Heart right ventricle (tissue), 16 donors: ENCODE results near the gene GK. TPM values are rescaled to one million over a fixed set of nuclear protein-coding genes. Genes with fewer than 3 reads are reported as not detected.

ENCODE experiments used
- ATAC-seq, 8 donors: fragments of 200-7000 bp; cut with Tn5 transposase; one replicate each; pipeline ENCODE4 v1.9.1; 2020; ENCODE audit warnings: mild to moderate bottlenecking in 8 of 8, moderate library complexity in 8 of 8, moderate number of reproducible peaks in 1 of 8
- DNase-seq, 2 donors: peaks; one replicate each; pipeline ENCODE4 v3.0.0-alpha.2; 2020
- H3K27ac ChIP-seq, 10 donors: fragments of 200-600 bp; sonication (generic) in 2 of 10; one replicate each; pipeline versions ENCODE4 v1.5.0 to v1.8.0; 2020 to 2022; ENCODE audit warnings: mild to moderate bottlenecking in 3 of 10
- H3K27me3 ChIP-seq, 7 donors: fragments of 200-600 bp; one replicate each; pipeline ENCODE4 v1.8.0; 2021 to 2022; ENCODE audit warnings: mild to moderate bottlenecking in 2 of 7
- H3K36me3 ChIP-seq, 9 donors: fragments of 200-600 bp; sonication (generic) in 1 of 9; one replicate each; pipeline versions ENCODE4 v1.5.0 to v1.8.0; 2020 to 2022; ENCODE audit warnings: mild to moderate bottlenecking in 2 of 9
- H3K4me1 ChIP-seq, 9 donors: fragments of 200-600 bp; sonication (generic) in 1 of 9; one replicate each; pipeline versions ENCODE4 v1.5.0 to v1.8.0; 2020 to 2022; ENCODE audit warnings: mild to moderate bottlenecking in 4 of 9
- H3K4me3 ChIP-seq, 10 donors: fragments of 200-600 bp; sonication (generic) in 2 of 10; one replicate each; pipeline versions ENCODE4 v1.5.0 to v1.8.0; 2020 to 2022; ENCODE audit warnings: mild to moderate bottlenecking in 7 of 10, moderate library complexity in 2 of 10
- H3K9me3 ChIP-seq, 11 donors: fragments of 200-600 bp in 10 of 11; sonication (generic) in 2 of 11; one replicate each; pipeline versions ENCODE4 v1.5.0 to v1.8.0; 2013 to 2022; ENCODE audit warnings: mild to moderate bottlenecking in 2 of 11, control low read depth in 1 of 11, moderate library complexity in 1 of 11
- CTCF ChIP-seq, 9 donors: fragments of 200-600 bp; sonication (generic) in 2 of 9; IDR thresholded peaks; one replicate each; pipeline versions ENCODE4 v1.5.0 to v1.8.0; 2021 to 2022; ENCODE audit warnings: antibody characterized with exemption in 9 of 9, mild to moderate bottlenecking in 5 of 9, moderate library complexity in 1 of 9
- WGBS, 2 donors: extraction: QIAGEN DNeasy Blood & Tissue Kit; methylation state at CpG; one replicate each; pipeline ENCODE4 v1.1.7; 2013; ENCODE audit warnings: inconsistent platforms in 1 of 2; 5-methylcytosine and 5-hydroxymethylcytosine counted together
- intact Hi-C, 10 donors: fragments of 100-400 bp; cut with DNase I; formaldehyde crosslinking; loops; one replicate each; pipeline versions ENCODE4 v1.11.1 to v1.14.2; 2022
- polyA plus RNA-seq, 2 donors: library from polyadenylated mRNA; stranded (reverse); fragments of 200-250 nt; gene quantifications; one replicate each; pipeline ENCODE4 v1.2.3, GENCODE V29; 2013
- total RNA-seq, 10 donors: library from RNA; stranded (reverse); fragmentation: NEBNext Ultra II Directional in 3 of 10; extraction: Animal tissue kit (Norgen Biotek cat#: 25700) in 3 of 10; gene quantifications; one replicate each; pipeline versions ENCODE4 v1.2.1 to v1.2.4, GENCODE V29; 2021 to 2023
- donor health status: Arrhythmogenic right ventricular cardiomyopathy.
- donor health status: ischemic (EF 13 %, LVEDD 7.1; RV severe dilation, severe dysfunction).
- donor health status: healthy with polysubstance abuse.
- donor health status: DM: no; HTN: yes; CAD: no.
- donor health status: DM: no; HTN: no; CAD: no.
- donor health status: ischemic (EF 25% LVEDD 6.9; RV normal size, moderate dysfunction).
- donor health status: ischemic (EF 25% LVEDD 5.7; RV mildly dilated, moderate dysfunction).
- donor health status: healthy.
- donor health status: DM: yes; HTN: yes; CAD: no.
- donor health status: Ischemic cardiomyopathy.
- donor health status: ischemic (EF 35%, LVEDD 5.7; RV mildly dilated, moderate dysfunction).
- donor health status: nonischemic (EF 11% LVEDD 7.7; RV severe dilation, severe dysfunction).
- donor health status: DM: yes; HTN: yes; CAD: no.
- donor health status: PGD.
- donor health status: ischemic (EF 29% LVEDD 5.4; RV normal size, mild dysfunction).
- donor health status: nonischemic (EF 23%, LVEDD 6.1; RV moderate dilation, normal function).

GK gene
- total and polyA plus RNA-seq, 12 donors: 3.6 to 13.6 (median 9.6) TPM

DNA sequence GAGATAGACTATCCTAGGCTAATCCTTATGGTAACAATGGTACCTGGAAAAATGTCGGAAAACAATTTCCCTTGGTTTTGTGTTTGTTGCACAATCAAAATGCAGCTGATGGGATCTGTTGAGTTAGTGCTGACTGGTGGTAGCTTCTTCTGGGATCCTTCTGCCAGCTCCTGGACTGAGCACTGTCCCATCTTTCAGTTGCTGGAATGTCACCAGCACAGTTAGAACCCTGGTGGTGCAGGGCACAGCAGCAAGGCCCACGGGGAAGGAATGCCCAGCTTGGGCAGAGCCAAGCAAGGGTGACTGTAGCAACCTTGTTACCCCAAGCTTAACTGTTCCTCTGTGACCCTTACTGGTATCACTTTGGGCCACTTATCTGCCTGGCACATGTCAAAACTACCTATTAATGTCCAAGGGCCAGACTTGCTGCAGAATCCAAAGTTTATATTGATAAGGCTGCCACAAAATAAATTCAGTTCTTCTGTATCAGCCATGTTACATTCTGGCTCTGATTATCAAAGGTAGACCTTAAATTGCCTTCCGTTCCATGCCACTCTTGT lies 53.1 kb downstream of the GK start:
- WGBS, 2 donors: 65 to 79% methylated on average over 3 of the region's 3 CpGs
- ATAC-seq: no peak

DNA sequence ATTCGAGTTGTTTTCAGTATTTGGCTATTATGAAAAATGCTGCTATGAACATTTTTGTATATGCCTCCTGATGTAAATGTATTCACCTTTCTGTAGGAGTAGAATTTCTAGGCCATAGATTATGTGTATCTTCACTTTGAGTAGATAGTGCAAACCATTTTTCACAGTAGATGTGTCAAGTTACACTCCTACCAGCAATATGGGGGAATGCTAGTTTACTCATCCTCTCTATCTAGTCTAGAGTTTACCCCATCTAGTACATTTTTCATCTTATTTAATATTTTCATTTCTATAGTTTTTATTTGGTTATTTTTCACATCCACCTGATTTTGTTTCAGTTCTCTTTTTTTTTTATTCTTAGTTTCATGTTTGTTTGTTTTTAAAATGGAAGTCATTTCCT lies 59.0 kb downstream of the GK start:
- Histone ChIP-seq H3K9me3 (no peaks in the 10 kb centered on the region), H3K4me3 (no peak overlapping the region), H3K27me3 (peaks cover 0 to 35% (median 0%) of the 10 kb centered on the region in 7 donors), H3K4me1 (no peaks in the 10 kb centered on the region), H3K27ac (no peak overlapping the region), H3K36me3 (peaks cover 0 to 62% (median 0%) of the 10 kb centered on the region in 9 donors)
- intact Hi-C loops: loop anchor here in 7 of 10 donors (2.0 to 10.0 kb wide), 6 partner anchors 75 to 147 kb away; partner anchors contain the start of gene TASL (in 1 of the 7)
- DNase-seq (no peak), ATAC-seq (no peak)
- no peak for TF ChIP-seq CTCF (IDR thresholded peaks at IDR 0.05)
- WGBS, 2 donors: 95 to 97% methylated on average over 1 of the region's 1 CpG

More for the DNA sequence above, 53.1 kb downstream of the GK start:
- DNase-seq: no peak
- no peak for TF ChIP-seq CTCF (IDR thresholded peaks at IDR 0.05)
- Histone ChIP-seq H3K27me3 (peaks cover 0 to 17% (median 0%) of the 10 kb centered on the region in 7 donors), H3K27ac (no peak overlapping the region), H3K9me3 (no peaks in the 10 kb centered on the region), H3K36me3 (peaks cover 0 to 37% (median 0%) of the 10 kb centered on the region in 9 donors), H3K4me1 (no peaks in the 10 kb centered on the region), H3K4me3 (no peak overlapping the region)
- intact Hi-C loops: loop anchor here in 2 of 10 donors (5.0 to 10.0 kb wide), 2 partner anchors 69 to 131 kb away; partner anchors contain the start of gene TASL (in 1 of the 2)

- DNase-seq (peak in 1 of 2 donors; percentile 6), ATAC-seq (peak in 2 of 8 donors; percentile 58 to 64)
- no peaks in the 10 kb centered on the region for H3K9me3 ChIP-seq
- H3K4me3 ChIP-seq: no peak overlapping the region
- WGBS, 2 donors: 79 to 80% methylated on average over 5 of the region's 5 CpGs
- no peak overlapping the region for H3K27ac ChIP-seq
- peaks cover 0 to 35% (median 0%) of the 10 kb centered on the region in 7 donors for H3K27me3 ChIP-seq
- intact Hi-C loops: loop anchor here in 7 of 10 donors (2.0 to 10.0 kb wide), 6 partner anchors 76 to 148 kb away; partner anchors contain the start of gene TASL (in 1 of the 7)
- H3K4me1 ChIP-seq: no peaks in the 10 kb centered on the region
- peaks cover 0 to 60% (median 0%) of the 10 kb centered on the region in 9 donors for H3K36me3 ChIP-seq
- TF ChIP-seq CTCF (IDR thresholded peaks at IDR 0.05): peak in 7 of 9 donors; percentile 41 to 63 (median 57)
Observed at GRCh38 chrX:30713061-30713525, 59.9 kb downstream of the GK start.

DNA sequence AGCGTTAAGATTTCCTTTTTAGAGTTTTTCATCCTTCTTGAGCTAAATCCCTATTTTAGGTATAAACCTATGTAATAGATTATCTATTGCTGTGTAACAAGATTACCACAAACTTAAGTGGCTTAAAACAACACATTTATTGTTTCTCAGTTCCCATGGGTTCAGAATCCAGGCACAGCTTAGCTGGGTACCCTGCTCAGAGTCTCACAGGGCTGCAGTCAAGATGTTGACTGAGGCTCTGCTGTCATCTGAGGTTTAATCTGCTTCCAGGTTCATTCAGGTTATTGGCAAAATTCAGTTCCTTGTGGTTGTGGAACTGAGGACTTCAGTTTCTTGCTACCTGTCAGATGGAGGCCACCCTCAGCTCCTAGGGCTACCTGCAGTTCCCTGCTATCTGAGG lies 60.9 kb downstream of the GK start:
- H3K27me3 ChIP-seq: peaks cover 0 to 32% (median 0%) of the 10 kb centered on the region in 7 donors
- no peak for ATAC-seq
- WGBS, 2 donors: 97% methylated on average over 1 of the region's 1 CpG

More for the DNA sequence above, 60.9 kb downstream of the GK start:
- Histone ChIP-seq H3K36me3 (peaks cover 0 to 60% (median 0%) of the 10 kb centered on the region in 9 donors), H3K4me1 (no peaks in the 10 kb centered on the region), H3K27ac (no peak overlapping the region), H3K9me3 (no peaks in the 10 kb centered on the region), H3K4me3 (no peak overlapping the region)
- no peak for DNase-seq
- TF ChIP-seq CTCF (IDR thresholded peaks at IDR 0.05): no peak
- intact Hi-C loops: loop anchor here in 6 of 10 donors (5.0 to 10.0 kb wide), 5 partner anchors 77 to 149 kb away; partner anchors contain the start of gene TASL (in 1 of the 6)
